Liver (tissue), 9 donors: ENCODE measurements around the gene DBNDD2. TPM values are rescaled to one million over a fixed set of nuclear protein-coding genes. Genes with fewer than 3 reads are reported as not detected.

Source experiments
- DNase-seq: peaks from one replicate; pipeline ENCODE4 v3.0.0-alpha.2; 2017; ENCODE audit warnings: low spot score
- H3K27ac ChIP-seq, 2 donors: one replicate each; pipeline ENCODE4 v1.7.0; 2013; ENCODE audit warnings: inconsistent platforms in 2 of 2, low read length in 2 of 2, control low read depth in 1 of 2, low read depth in 1 of 2, mild to moderate bottlenecking in 1 of 2
- H3K27me3 ChIP-seq, 4 donors: one replicate each; pipeline versions ENCODE4 v1.6.1 to v1.7.0; 2013; ENCODE audit warnings: low read length in 3 of 4, inconsistent platforms in 1 of 4, mild to moderate bottlenecking in 1 of 4, moderate library complexity in 1 of 4; ENCODE audit not compliant: control insufficient read depth in 4 of 4, insufficient read depth in 4 of 4
- H3K36me3 ChIP-seq, 4 donors: one replicate each; pipeline versions ENCODE4 v1.6.1 to v1.7.0; 2013; ENCODE audit warnings: low read length in 3 of 4, mild to moderate bottlenecking in 3 of 4, low read depth in 1 of 4, moderate library complexity in 1 of 4; ENCODE audit not compliant: control insufficient read depth in 4 of 4, insufficient read depth in 3 of 4
- H3K4me1 ChIP-seq, 4 donors: one replicate each; pipeline versions ENCODE4 v1.6.1 to v1.7.0; 2013; ENCODE audit warnings: low read length in 3 of 4, mild to moderate bottlenecking in 3 of 4, moderate library complexity in 1 of 4; ENCODE audit not compliant: control insufficient read depth in 4 of 4, insufficient read depth in 4 of 4
- H3K4me3 ChIP-seq, 3 donors: one replicate each; pipeline versions ENCODE4 v1.6.1 to v1.7.0; 2013; ENCODE audit warnings: low read length in 3 of 3, control low read depth in 1 of 3, low read depth in 1 of 3, mild to moderate bottlenecking in 1 of 3
- H3K9ac ChIP-seq, 2 donors: one replicate each; pipeline ENCODE4 v1.7.0; 2013; ENCODE audit warnings: low read length in 2 of 2, mild to moderate bottlenecking in 2 of 2, moderate library complexity in 2 of 2, control low read depth in 1 of 2, low read depth in 1 of 2
- H3K9me3 ChIP-seq, 4 donors: one replicate each; pipeline versions ENCODE4 v1.6.1 to v1.7.0; 2013; ENCODE audit warnings: low read length in 3 of 4; ENCODE audit not compliant: control insufficient read depth in 4 of 4
- EGR1 ChIP-seq, 2 donors: IDR thresholded peaks; 2 replicates each; pipeline ENCODE4 v1.6.1; 2016 to 2018; ENCODE audit warnings: antibody characterized with exemption in 2 of 2, low read depth in 2 of 2
- FOXA1 ChIP-seq: IDR thresholded peaks from 2 replicates; pipeline ENCODE4 v1.6.1; 2016; ENCODE audit warnings: antibody characterized with exemption
- FOXA2 ChIP-seq: IDR thresholded peaks from 2 replicates; pipeline ENCODE4 v1.6.1; 2016; ENCODE audit warnings: antibody characterized with exemption
- GABPA ChIP-seq, 2 donors: IDR thresholded peaks in 1 of 2; conservative IDR thresholded peaks in 1 of 2; 2 replicates each; pipeline ENCODE4 v1.6.1; 2016; ENCODE audit warnings: antibody characterized with exemption in 2 of 2, mild to moderate bottlenecking in 1 of 2, moderate library complexity in 1 of 2
- HNF4A ChIP-seq, 2 donors: conservative IDR thresholded peaks; 2 replicates each; pipeline ENCODE4 v1.6.1; 2016; ENCODE audit warnings: antibody characterized with exemption in 2 of 2, mild to moderate bottlenecking in 2 of 2
- HNF4G ChIP-seq: IDR thresholded peaks from 2 replicates; pipeline ENCODE4 v1.6.1; 2016; ENCODE audit warnings: antibody characterized with exemption
- JUND ChIP-seq, 2 donors: IDR thresholded peaks; 2 replicates each; pipeline ENCODE4 v1.6.1; 2016; ENCODE audit warnings: antibody characterized with exemption in 2 of 2
- MAX ChIP-seq: IDR thresholded peaks from 2 replicates; pipeline ENCODE4 v1.6.1; 2016; ENCODE audit warnings: antibody characterized with exemption
- NR2F2 ChIP-seq: IDR thresholded peaks from 2 replicates; pipeline ENCODE4 v1.6.1; 2016; ENCODE audit warnings: antibody characterized with exemption
- RAD21 ChIP-seq, 2 donors: IDR thresholded peaks; 2 replicates each; pipeline ENCODE4 v1.6.1; 2016; ENCODE audit warnings: antibody characterized with exemption in 2 of 2, mild to moderate bottlenecking in 2 of 2
- REST ChIP-seq: IDR thresholded peaks from 2 replicates; pipeline ENCODE4 v1.6.1; 2016; ENCODE audit warnings: antibody characterized with exemption, mild to moderate bottlenecking
- RXRA ChIP-seq, 2 donors: IDR thresholded peaks; 2 replicates each; pipeline ENCODE4 v1.6.1; 2017 to 2018; ENCODE audit warnings: antibody characterized with exemption in 2 of 2, mild to moderate bottlenecking in 1 of 2
- SP1 ChIP-seq: IDR thresholded peaks from 2 replicates; pipeline ENCODE4 v1.6.1; 2018; ENCODE audit warnings: antibody characterized with exemption, mild to moderate bottlenecking
- TAF1 ChIP-seq: conservative IDR thresholded peaks from 2 replicates; pipeline ENCODE4 v1.6.1; 2016; ENCODE audit warnings: antibody characterized with exemption, mild to moderate bottlenecking
- YY1 ChIP-seq: IDR thresholded peaks from 2 replicates; pipeline ENCODE4 v1.6.1; 2016; ENCODE audit warnings: antibody characterized with exemption, mild to moderate bottlenecking
- ZBTB33 ChIP-seq: IDR thresholded peaks from 2 replicates; pipeline ENCODE4 v1.6.1; 2016; ENCODE audit warnings: antibody characterized with exemption
- WGBS: extraction: QIAGEN DNeasy Blood & Tissue Kit; methylation state at CpG from one replicate; pipeline ENCODE4 v1.1.7; 2013; 5-methylcytosine and 5-hydroxymethylcytosine counted together
- polyA plus RNA-seq, 2 donors: library from polyadenylated mRNA; stranded (reverse) in 1 of 2; unstranded in 1 of 2; fragments of 200-250 nt in 1 of 2; fragments of >200 nt in 1 of 2; fragmentation: Nextera tagmentation in 1 of 2; extraction: Ambion mirVana in 1 of 2; gene quantifications; one replicate each; pipeline versions ENCODE4 v1.2.1 to v1.2.3, GENCODE V29; 2013 to 2015
- total RNA-seq, 2 donors: library from RNA; depleted of rRNA; stranded (reverse); fragments of >200 nt; gene quantifications; one replicate each; pipeline ENCODE4 v1.2.3, GENCODE V29; 2014
- TF ChIP-seq, protein P1 (sequence below): fragments of 150-350 bp; IDR thresholded peaks from 2 replicates; pipeline ENCODE4 v1.5.1; 2017; ENCODE audit warnings: improper control_type of control experiment, low read depth, low read length; ENCODE audit not compliant: missing input control
- TF ChIP-seq, protein P2 (sequence below): IDR thresholded peaks from 2 replicates; pipeline ENCODE4 v1.6.1; 2016; ENCODE audit warnings: antibody characterized with exemption
- donor health status: healthy.
- donor health status: healthy.
- donor health status: healthy.
- donor health status: healthy.
- donor health status: healthy.

Gene DBNDD2
- total and polyA plus RNA-seq, 4 donors: 2.1 to 4.6 (median 2.7) TPM

GRCh38 chr20:45391559-45391958, 16.5 kb upstream of the DBNDD2 start:
- Histone ChIP-seq H3K4me3 (no peak overlapping the region), H3K9ac (no peak overlapping the region), H3K9me3 (no peaks in the 10 kb centered on the region), H3K27ac (no peak overlapping the region), H3K36me3 (no peaks in the 10 kb centered on the region), H3K27me3 (no peaks in the 10 kb centered on the region), H3K4me1 (no peaks in the 10 kb centered on the region)
- DNase-seq: no peak
- no peak for TF ChIP-seq HNF4A (conservative IDR thresholded peaks at IDR 0.05)
- TF ChIP-seq, protein P1, sequence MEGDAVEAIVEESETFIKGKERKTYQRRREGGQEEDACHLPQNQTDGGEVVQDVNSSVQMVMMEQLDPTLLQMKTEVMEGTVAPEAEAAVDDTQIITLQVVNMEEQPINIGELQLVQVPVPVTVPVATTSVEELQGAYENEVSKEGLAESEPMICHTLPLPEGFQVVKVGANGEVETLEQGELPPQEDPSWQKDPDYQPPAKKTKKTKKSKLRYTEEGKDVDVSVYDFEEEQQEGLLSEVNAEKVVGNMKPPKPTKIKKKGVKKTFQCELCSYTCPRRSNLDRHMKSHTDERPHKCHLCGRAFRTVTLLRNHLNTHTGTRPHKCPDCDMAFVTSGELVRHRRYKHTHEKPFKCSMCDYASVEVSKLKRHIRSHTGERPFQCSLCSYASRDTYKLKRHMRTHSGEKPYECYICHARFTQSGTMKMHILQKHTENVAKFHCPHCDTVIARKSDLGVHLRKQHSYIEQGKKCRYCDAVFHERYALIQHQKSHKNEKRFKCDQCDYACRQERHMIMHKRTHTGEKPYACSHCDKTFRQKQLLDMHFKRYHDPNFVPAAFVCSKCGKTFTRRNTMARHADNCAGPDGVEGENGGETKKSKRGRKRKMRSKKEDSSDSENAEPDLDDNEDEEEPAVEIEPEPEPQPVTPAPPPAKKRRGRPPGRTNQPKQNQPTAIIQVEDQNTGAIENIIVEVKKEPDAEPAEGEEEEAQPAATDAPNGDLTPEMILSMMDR: no peak
- TF ChIP-seq NR2F2: no peak
- no peak for TF ChIP-seq YY1
- no peak for TF ChIP-seq JUND (IDR thresholded peaks at IDR 0.05)
- no peak for TF ChIP-seq EGR1 (IDR thresholded peaks at IDR 0.05; ENCODE audit: low read depth in 2 of 2)
- no peak for TF ChIP-seq HNF4G
- TF ChIP-seq RXRA (IDR thresholded peaks at IDR 0.05): no peak
- 80% methylated on average over 2 of the region's 2 CpGs for WGBS

DNA sequence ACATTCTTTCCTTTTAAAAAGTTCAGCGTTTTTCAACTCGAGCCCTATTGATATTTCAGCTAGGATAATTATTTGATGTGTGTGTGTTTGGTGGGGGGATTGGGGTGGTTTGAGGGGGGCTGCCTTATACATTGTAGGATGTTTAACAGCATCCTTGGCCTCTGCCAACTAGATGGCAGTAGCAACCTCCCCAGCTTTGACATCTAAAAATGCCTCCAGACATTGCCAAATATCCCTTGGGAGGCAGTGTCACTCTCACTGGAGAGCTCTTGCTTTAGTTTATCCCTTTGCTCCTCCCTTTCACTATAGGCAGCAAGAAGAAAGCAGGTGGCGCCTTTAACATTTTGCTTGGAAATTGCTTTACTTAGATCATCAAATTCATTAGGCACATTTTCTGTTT, 15.4 kb upstream of the DBNDD2 start:
- WGBS: 86% methylated on average over 3 of the region's 3 CpGs
- no peak overlapping the region for H3K4me3 ChIP-seq

More for the DNA sequence above, 15.4 kb upstream of the DBNDD2 start:
- Histone ChIP-seq H3K4me1 (no peaks in the 10 kb centered on the region), H3K9ac (no peak overlapping the region), H3K27me3 (no peaks in the 10 kb centered on the region), H3K36me3 (no peaks in the 10 kb centered on the region), H3K9me3 (no peaks in the 10 kb centered on the region), H3K27ac (no peak overlapping the region)
- TF ChIP-seq TAF1 (no peak), HNF4A (conservative IDR thresholded peaks at IDR 0.05) (no peak), ZBTB33 (no peak), NR2F2 (no peak), GABPA (IDR thresholded peaks at IDR 0.05 in 1 of 2, conservative IDR thresholded peaks at IDR 0.05 in 1 of 2) (no peak), FOXA1 (no peak), HNF4G (no peak), SP1 (no peak), YY1 (no peak), REST (no peak), FOXA2 (no peak), RXRA (IDR thresholded peaks at IDR 0.05) (no peak), JUND (IDR thresholded peaks at IDR 0.05) (no peak), MAX (no peak), RAD21 (IDR thresholded peaks at IDR 0.05) (no peak), EGR1 (IDR thresholded peaks at IDR 0.05; ENCODE audit: low read depth in 2 of 2) (no peak)
- TF ChIP-seq, protein P2, sequence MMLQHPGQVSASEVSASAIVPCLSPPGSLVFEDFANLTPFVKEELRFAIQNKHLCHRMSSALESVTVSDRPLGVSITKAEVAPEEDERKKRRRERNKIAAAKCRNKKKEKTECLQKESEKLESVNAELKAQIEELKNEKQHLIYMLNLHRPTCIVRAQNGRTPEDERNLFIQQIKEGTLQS: no peak
- TF ChIP-seq, protein P1: no peak
- DNase-seq: no peak
